Measurements from ENCODE around the gene ST6GAL1.

ST6GAL1 gene

GRCh38 chr3:186975726-186976125, 45.4 kb downstream of the ST6GAL1 start:
- Histone ChIP-seq H3K4me1 (ENCODE audit: control insufficient read depth in 1 of 2, insufficient read depth in 2 of 2, low read length in 2 of 2) (peaks cover 0 to 13% of the 10 kb centered on the region in 2 experiments), H4K12ac (ENCODE audit: low read depth, low read length) (no peak overlapping the region), H3K23ac (ENCODE audit: low read length) (no peak overlapping the region), H3K9me3 (ENCODE audit: insufficient read depth, low read depth, low read length) (peaks cover 3% of the 10 kb centered on the region), H3K79me1 (ENCODE audit: low read length) (peaks cover 4% of the 10 kb centered on the region), H2AK5ac (ENCODE audit: low read length) (no peak overlapping the region), H3K18ac (ENCODE audit: low read length) (no peak overlapping the region), H3K4me3 (ENCODE audit: low read depth, low read length) (no peak overlapping the region), H3K4ac (ENCODE audit: low read depth, low read length) (no peak overlapping the region), H2BK120ac (ENCODE audit: insufficient read depth, low read length, poor library complexity) (no peak overlapping the region), H3K14ac (ENCODE audit: low read length) (no peak overlapping the region), H4K91ac (ENCODE audit: low read depth, low read length) (no peak overlapping the region), H3K9ac (ENCODE audit: low read length) (no peak overlapping the region), H2AFZ (ENCODE audit: insufficient read depth, low read length, poor library complexity) (no peak overlapping the region), H3K36me3 (ENCODE audit: control insufficient read depth in 1 of 2, insufficient read depth in 2 of 2, low read length in 2 of 2) (no peaks in the 10 kb centered on the region), H2BK12ac (ENCODE audit: low read length) (no peak overlapping the region), H4K8ac (ENCODE audit: low read depth, low read length) (no peak overlapping the region), H3K79me2 (ENCODE audit: control insufficient read depth, insufficient read depth, low read length, poor library complexity) (no peaks in the 10 kb centered on the region), H3K27ac (ENCODE audit: low read depth, low read length) (no peak overlapping the region), H2BK5ac (ENCODE audit: low read depth, low read length, poor library complexity) (no peak overlapping the region), H3K4me2 (ENCODE audit: low read length) (no peak overlapping the region), H3K27me3 (ENCODE audit: insufficient read depth, low read length) (no peaks in the 10 kb centered on the region)
- no peak for DNase-seq
- WGBS (ENCODE audit: extremely low coverage, insufficient coverage, insufficient read length) = no CpG with 5 or more reads among the region's 6 CpGs

GRCh38 chr3:186976837-186977750, 46.8 kb downstream of the ST6GAL1 start:
- H3K18ac ChIP-seq (ENCODE audit: low read length) = no peak overlapping the region
- H3K9me3 ChIP-seq (ENCODE audit: insufficient read depth, low read depth, low read length) = peaks cover 3% of the 10 kb centered on the region
- DNase-seq = peak; percentile 14 to 36
- no peaks in the 10 kb centered on the region for H3K36me3 ChIP-seq (ENCODE audit: control insufficient read depth in 1 of 2, insufficient read depth in 2 of 2, low read length in 2 of 2)
- no peak overlapping the region for H3K4me2 ChIP-seq (ENCODE audit: low read length)
- no peak overlapping the region for H4K8ac ChIP-seq (ENCODE audit: low read depth, low read length)
- no peaks in the 10 kb centered on the region for H3K79me2 ChIP-seq (ENCODE audit: control insufficient read depth, insufficient read depth, low read length, poor library complexity)
- no peaks in the 10 kb centered on the region for H3K27me3 ChIP-seq (ENCODE audit: insufficient read depth, low read length)
- no peak overlapping the region for H3K23ac ChIP-seq (ENCODE audit: low read length)
- H3K9ac ChIP-seq (ENCODE audit: low read length) = no peak overlapping the region
- no peak overlapping the region for H2BK120ac ChIP-seq (ENCODE audit: insufficient read depth, low read length, poor library complexity)
- WGBS (ENCODE audit: extremely low coverage, insufficient coverage, insufficient read length) = no CpG with 5 or more reads among the region's 17 CpGs
- H3K4me1 ChIP-seq (ENCODE audit: control insufficient read depth in 1 of 2, insufficient read depth in 2 of 2, low read length in 2 of 2) = peaks cover 0 to 13% of the 10 kb centered on the region in 2 experiments
- H2BK12ac ChIP-seq (ENCODE audit: low read length) = no peak overlapping the region
- H3K4ac ChIP-seq (ENCODE audit: low read depth, low read length) = no peak overlapping the region
- H2BK5ac ChIP-seq (ENCODE audit: low read depth, low read length, poor library complexity) = no peak overlapping the region
- no peak overlapping the region for H4K12ac ChIP-seq (ENCODE audit: low read depth, low read length)
- H2AK5ac ChIP-seq (ENCODE audit: low read length) = no peak overlapping the region
- H3K79me1 ChIP-seq (ENCODE audit: low read length) = peaks cover 4% of the 10 kb centered on the region
- no peak overlapping the region for H3K27ac ChIP-seq (ENCODE audit: low read depth, low read length)
- H4K91ac ChIP-seq (ENCODE audit: low read depth, low read length) = no peak overlapping the region
- no peak overlapping the region for H3K4me3 ChIP-seq (ENCODE audit: low read depth, low read length)
- H2AFZ ChIP-seq (ENCODE audit: insufficient read depth, low read length, poor library complexity) = no peak overlapping the region
- H3K14ac ChIP-seq (ENCODE audit: low read length) = no peak overlapping the region

GRCh38 chr3:186978712-186979111, 48.4 kb downstream of the ST6GAL1 start:
- WGBS (ENCODE audit: extremely low coverage, insufficient coverage, insufficient read length) = no CpG with 5 or more reads among the region's 2 CpGs
- DNase-seq = no peak
- Histone ChIP-seq H2BK5ac (ENCODE audit: low read depth, low read length, poor library complexity) (no peak overlapping the region), H3K9me3 (ENCODE audit: insufficient read depth, low read depth, low read length) (peaks cover 3% of the 10 kb centered on the region), H2BK120ac (ENCODE audit: insufficient read depth, low read length, poor library complexity) (no peak overlapping the region), H3K9ac (ENCODE audit: low read length) (no peak overlapping the region), H2AFZ (ENCODE audit: insufficient read depth, low read length, poor library complexity) (no peak overlapping the region), H3K18ac (ENCODE audit: low read length) (no peak overlapping the region), H2AK5ac (ENCODE audit: low read length) (no peak overlapping the region), H3K4me3 (ENCODE audit: low read depth, low read length) (no peak overlapping the region), H3K79me1 (ENCODE audit: low read length) (peaks cover 4% of the 10 kb centered on the region), H3K4me1 (ENCODE audit: control insufficient read depth in 1 of 2, insufficient read depth in 2 of 2, low read length in 2 of 2) (peaks cover 0 to 13% of the 10 kb centered on the region in 2 experiments), H3K4me2 (ENCODE audit: low read length) (no peak overlapping the region), H3K79me2 (ENCODE audit: control insufficient read depth, insufficient read depth, low read length, poor library complexity) (no peaks in the 10 kb centered on the region), H3K14ac (ENCODE audit: low read length) (no peak overlapping the region), H3K27ac (ENCODE audit: low read depth, low read length) (no peak overlapping the region), H3K4ac (ENCODE audit: low read depth, low read length) (no peak overlapping the region), H2BK12ac (ENCODE audit: low read length) (no peak overlapping the region), H4K8ac (ENCODE audit: low read depth, low read length) (no peak overlapping the region), H3K27me3 (ENCODE audit: insufficient read depth, low read length) (no peaks in the 10 kb centered on the region), H3K23ac (ENCODE audit: low read length) (no peak overlapping the region), H4K91ac (ENCODE audit: low read depth, low read length) (no peak overlapping the region), H3K36me3 (ENCODE audit: control insufficient read depth in 1 of 2, insufficient read depth in 2 of 2, low read length in 2 of 2) (no peaks in the 10 kb centered on the region), H4K12ac (ENCODE audit: low read depth, low read length) (no peak overlapping the region)

GRCh38 chr3:186979852-186980251, 49.5 kb downstream of the ST6GAL1 start:
- no peak overlapping the region for H2BK5ac ChIP-seq (ENCODE audit: low read depth, low read length, poor library complexity)
- peaks cover 0 to 13% of the 10 kb centered on the region in 2 experiments for H3K4me1 ChIP-seq (ENCODE audit: control insufficient read depth in 1 of 2, insufficient read depth in 2 of 2, low read length in 2 of 2)
- no peak overlapping the region for H3K23ac ChIP-seq (ENCODE audit: low read length)
- no peak overlapping the region for H2BK120ac ChIP-seq (ENCODE audit: insufficient read depth, low read length, poor library complexity)
- H3K36me3 ChIP-seq (ENCODE audit: control insufficient read depth in 1 of 2, insufficient read depth in 2 of 2, low read length in 2 of 2) = no peaks in the 10 kb centered on the region
- H3K4ac ChIP-seq (ENCODE audit: low read depth, low read length) = no peak overlapping the region
- no peak overlapping the region for H4K91ac ChIP-seq (ENCODE audit: low read depth, low read length)
- no peak overlapping the region for H3K9ac ChIP-seq (ENCODE audit: low read length)
- H3K4me2 ChIP-seq (ENCODE audit: low read length) = no peak overlapping the region
- no peak overlapping the region for H3K14ac ChIP-seq (ENCODE audit: low read length)
- no peak overlapping the region for H3K18ac ChIP-seq (ENCODE audit: low read length)
- H3K27me3 ChIP-seq (ENCODE audit: insufficient read depth, low read length) = no peaks in the 10 kb centered on the region
- WGBS (ENCODE audit: extremely low coverage, insufficient coverage, insufficient read length) = no CpG with 5 or more reads among the region's 3 CpGs
- no peaks in the 10 kb centered on the region for H3K79me2 ChIP-seq (ENCODE audit: control insufficient read depth, insufficient read depth, low read length, poor library complexity)
- H3K79me1 ChIP-seq (ENCODE audit: low read length) = peaks cover 4% of the 10 kb centered on the region
- H4K12ac ChIP-seq (ENCODE audit: low read depth, low read length) = no peak overlapping the region
- no peak overlapping the region for H3K4me3 ChIP-seq (ENCODE audit: low read depth, low read length)
- no peak overlapping the region for H2AFZ ChIP-seq (ENCODE audit: insufficient read depth, low read length, poor library complexity)
- no peak overlapping the region for H2AK5ac ChIP-seq (ENCODE audit: low read length)
- H4K8ac ChIP-seq (ENCODE audit: low read depth, low read length) = no peak overlapping the region
- peak; percentile 82 to 99 for DNase-seq
- H2BK12ac ChIP-seq (ENCODE audit: low read length) = no peak overlapping the region
- H3K9me3 ChIP-seq (ENCODE audit: insufficient read depth, low read depth, low read length) = peaks cover 2% of the 10 kb centered on the region
- H3K27ac ChIP-seq (ENCODE audit: low read depth, low read length) = no peak overlapping the region
